H9 (cell line): ENCODE data around the gene NOP16. TPM values are rescaled to one million over a fixed set of nuclear protein-coding genes. Genes with fewer than 3 reads are reported as not detected.

Experiments
- DNase-seq: peaks from one replicate; pipeline ENCODE4 v3.0.0-alpha.2; 2017
- H2AFZ ChIP-seq: one replicate; pipeline ENCODE4 v1.6.1; 2013; ENCODE audit warnings: mild to moderate bottlenecking, low read length, control low read depth, moderate library complexity
- H2AK5ac ChIP-seq: 2 replicates; pipeline ENCODE4 v1.6.1; 2013; ENCODE audit warnings: low read length, control low read depth, mixed read lengths; ENCODE audit not compliant: insufficient read length
- H2BK120ac ChIP-seq: one replicate; pipeline ENCODE4 v1.6.1; 2013; ENCODE audit warnings: low read depth, mild to moderate bottlenecking, low read length, control low read depth, inconsistent platforms; ENCODE audit not compliant: poor library complexity, severe bottlenecking
- H2BK12ac ChIP-seq: 2 replicates; pipeline ENCODE4 v1.6.1; 2013; ENCODE audit warnings: low read length, control low read depth, mixed read lengths, low read depth; ENCODE audit not compliant: insufficient read length
- H2BK15ac ChIP-seq: 2 replicates; pipeline ENCODE4 v1.6.1; 2013; ENCODE audit warnings: low read depth, low read length, control low read depth
- H2BK20ac ChIP-seq: one replicate; pipeline ENCODE4 v1.6.1; 2013; ENCODE audit warnings: low read depth, mild to moderate bottlenecking, low read length, control low read depth, inconsistent platforms; ENCODE audit not compliant: poor library complexity, severe bottlenecking
- H2BK5ac ChIP-seq: 2 replicates; pipeline ENCODE4 v1.6.1; 2013; ENCODE audit warnings: low read length, control low read depth, mixed read lengths; ENCODE audit not compliant: insufficient read length
- H3K14ac ChIP-seq: 2 replicates; pipeline ENCODE4 v1.6.1; 2013; ENCODE audit warnings: low read length, control low read depth; ENCODE audit not compliant: insufficient read depth
- H3K18ac ChIP-seq: 2 replicates; pipeline ENCODE4 v1.6.1; 2013; ENCODE audit warnings: low read depth, mild to moderate bottlenecking, mixed read lengths, low read length, control low read depth; ENCODE audit not compliant: insufficient read length
- H3K23ac ChIP-seq: 2 replicates; pipeline ENCODE4 v1.6.1; 2013; ENCODE audit warnings: low read length, control low read depth, mixed read lengths, low read depth; ENCODE audit not compliant: insufficient read length
- H3K23me2 ChIP-seq: 2 replicates; pipeline ENCODE4 v1.6.1; 2013; ENCODE audit warnings: low read depth, mild to moderate bottlenecking, mixed read lengths, low read length, control low read depth; ENCODE audit not compliant: insufficient read length, poor library complexity, severe bottlenecking
- H3K27ac ChIP-seq: 2 replicates; pipeline ENCODE4 v1.5.1; 2013; ENCODE audit warnings: low read length, control low read depth, mixed read lengths, low read depth; ENCODE audit not compliant: insufficient read length
- H3K27me3 ChIP-seq: 2 replicates; pipeline ENCODE4 v1.6.1; 2013; ENCODE audit warnings: low read length, control low read depth, inconsistent platforms; ENCODE audit not compliant: insufficient read depth
- H3K4ac ChIP-seq: 2 replicates; pipeline ENCODE4 v1.6.1; 2013; ENCODE audit warnings: low read depth, mild to moderate bottlenecking, control low read depth, inconsistent platforms, low read length, moderate library complexity
- H3K4me1 ChIP-seq: 2 replicates; pipeline ENCODE4 v1.6.1; 2013; ENCODE audit warnings: low read length, control low read depth, inconsistent platforms; ENCODE audit not compliant: insufficient read depth
- H3K4me2 ChIP-seq: 2 replicates; pipeline ENCODE4 v1.6.1; 2013; ENCODE audit warnings: low read length, control low read depth, mixed read lengths; ENCODE audit not compliant: insufficient read length, insufficient read depth
- H3K56ac ChIP-seq: 2 replicates; pipeline ENCODE4 v1.6.1; 2013; ENCODE audit warnings: low read depth, mild to moderate bottlenecking, mixed read lengths, low read length, control low read depth; ENCODE audit not compliant: insufficient read length
- H3K79me1 ChIP-seq: 2 replicates; pipeline ENCODE4 v1.6.1; 2013; ENCODE audit warnings: low read depth, mild to moderate bottlenecking, moderate library complexity, low read length, control low read depth, inconsistent platforms; ENCODE audit not compliant: insufficient read depth, poor library complexity, severe bottlenecking
- H3K79me2 ChIP-seq: 2 replicates; pipeline ENCODE4 v1.6.1; 2013; ENCODE audit warnings: low read length, control low read depth, inconsistent platforms; ENCODE audit not compliant: insufficient read depth
- H3K9ac ChIP-seq: 2 replicates; pipeline ENCODE4 v1.6.1; 2013; ENCODE audit warnings: low read length, control low read depth, mixed read lengths; ENCODE audit not compliant: insufficient read length; ENCODE audit errors: extremely low read depth
- H3K9me3 ChIP-seq: one replicate; pipeline ENCODE4 v1.6.1; 2013; ENCODE audit warnings: low read depth, low read length, inconsistent platforms; ENCODE audit not compliant: control insufficient read depth
- H3T11ph ChIP-seq: one replicate; pipeline ENCODE4 v1.6.1; 2013; ENCODE audit warnings: mild to moderate bottlenecking, low read length, control low read depth, inconsistent platforms
- H4K20me1 ChIP-seq: one replicate; pipeline ENCODE4 v1.6.1; 2013; ENCODE audit not compliant: control insufficient read depth, insufficient read length, insufficient read depth
- H4K5ac ChIP-seq: 2 replicates; pipeline ENCODE4 v1.6.1; 2013; ENCODE audit warnings: low read depth, mild to moderate bottlenecking, mixed read lengths, low read length, control low read depth; ENCODE audit not compliant: insufficient read length
- H4K8ac ChIP-seq: replicated peaks from 2 replicates; pipeline ENCODE4 v1.6.1; 2013; ENCODE audit warnings: low read length, control low read depth, mixed read lengths, low read depth; ENCODE audit not compliant: insufficient read length
- H4K91ac ChIP-seq: 2 replicates; pipeline ENCODE4 v1.6.1; 2013; ENCODE audit warnings: low read depth, mild to moderate bottlenecking, moderate library complexity, mixed read lengths, low read length, control low read depth; ENCODE audit not compliant: insufficient read length
- H3K27ac Mint-ChIP-seq, 3 experiments: 2 replicates in 2 of 3; 3 replicates in 1 of 3; pipeline ENCODE4 v1.8.0; 2020 to 2021; ENCODE audit warnings: mixed read lengths in 3 of 3, mild to moderate bottlenecking in 1 of 3, moderate library complexity in 1 of 3
- H3K27me3 Mint-ChIP-seq: 2 replicates; pipeline ENCODE4 v1.8.0; 2021; ENCODE audit warnings: low read depth, mild to moderate bottlenecking, moderate library complexity, mixed read lengths
- H3K36me3 Mint-ChIP-seq, 3 experiments: 2 replicates in 2 of 3; 3 replicates in 1 of 3; pipeline ENCODE4 v1.8.0; 2020 to 2021; ENCODE audit warnings: low read depth in 3 of 3, mixed read lengths in 3 of 3; ENCODE audit not compliant: insufficient read depth in 1 of 3
- H3K4me1 Mint-ChIP-seq, 2 experiments: 2 replicates each; pipeline ENCODE4 v1.8.0; 2020; ENCODE audit warnings: mixed read lengths in 2 of 2
- H3K4me3 Mint-ChIP-seq, 2 experiments: 2 replicates in 1 of 2; 3 replicates in 1 of 2; pipeline ENCODE4 v1.8.0; 2020 to 2021; ENCODE audit warnings: mild to moderate bottlenecking in 2 of 2, mixed read lengths in 2 of 2, moderate library complexity in 1 of 2
- H3K9me3 Mint-ChIP-seq, 2 experiments: 2 replicates in 1 of 2; 3 replicates in 1 of 2; pipeline ENCODE4 v1.8.0; 2020; ENCODE audit warnings: mild to moderate bottlenecking in 2 of 2, mixed read lengths in 2 of 2, moderate library complexity in 1 of 2
- WGBS: extraction: QIAGEN DNeasy Blood & Tissue Kit; methylation state at CpG from one replicate; pipeline ENCODE4 v1.1.7; 2013; ENCODE audit warnings: missing lambda C conversion rate, low lambda C conversion rate, mixed read lengths; ENCODE audit not compliant: insufficient read length; ENCODE audit errors: extremely low coverage; 5-methylcytosine and 5-hydroxymethylcytosine counted together
- total RNA-seq: library from RNA; stranded (reverse); gene quantifications from 2 replicates; pipeline ENCODE4 v1.2.1, GENCODE V29; 2021
- TF ChIP-seq, protein P1 (sequence below): fragments of 200-600 bp; sonication (generic); conservative IDR thresholded peaks from 3 replicates; pipeline ENCODE4 v1.8.0; 2021; ENCODE audit warnings: antibody characterized with exemption, mild to moderate bottlenecking

NOP16 gene
- total RNA-seq, 1 experiment from 2014 or later: 114 TPM

DNA sequence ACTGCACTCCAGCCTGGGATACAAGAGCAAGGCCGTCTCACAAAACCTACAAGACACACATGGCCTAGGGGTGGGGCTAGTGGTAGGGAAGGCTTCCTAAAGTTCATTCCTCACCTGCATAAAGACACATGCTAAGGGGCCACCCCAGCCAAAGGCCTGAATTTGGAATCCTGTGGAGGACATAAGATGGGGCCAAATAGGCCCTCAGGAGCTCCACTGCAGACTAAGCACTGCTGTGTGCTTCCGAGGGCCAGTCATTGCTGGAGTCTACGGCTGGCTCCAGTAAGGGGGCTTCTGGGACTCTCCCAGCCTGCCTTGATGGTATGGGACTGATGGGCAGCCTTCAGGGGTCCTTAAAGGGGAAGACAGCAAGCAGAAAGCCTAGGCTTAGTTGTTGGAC lies 5.7 kb downstream of the NOP16 start:
- no peak overlapping the region for H3K4ac ChIP-seq

More for the DNA sequence above, 5.7 kb downstream of the NOP16 start:
- no peaks in the 10 kb centered on the region for H3K27me3 ChIP-seq
- H2BK5ac ChIP-seq: no peak overlapping the region
- no peak overlapping the region for H2BK120ac ChIP-seq
- no peak overlapping the region for H3T11ph ChIP-seq
- no peak overlapping the region for H4K8ac ChIP-seq
- H4K5ac ChIP-seq: no peak overlapping the region
- no peaks in the 10 kb centered on the region for H3K4me1 ChIP-seq
- no peak overlapping the region for H3K4me2 ChIP-seq
- Mint-ChIP-seq H3K4me3 (no peak overlapping the region), H3K27ac (0 out of 7 replicates have a peak overlapping the region, but pooled peaks of 1 of the 3 experiments have one; percentile 15), H3K27me3 (no peaks in the 10 kb centered on the region), H3K4me1 (peaks cover 9 to 10% of the 10 kb centered on the region in 2 experiments), H3K36me3 (peaks cover 32 to 78% (median 43%) of the 10 kb centered on the region in 3 experiments), H3K9me3 (no peaks in the 10 kb centered on the region)
- TF ChIP-seq, protein P1, sequence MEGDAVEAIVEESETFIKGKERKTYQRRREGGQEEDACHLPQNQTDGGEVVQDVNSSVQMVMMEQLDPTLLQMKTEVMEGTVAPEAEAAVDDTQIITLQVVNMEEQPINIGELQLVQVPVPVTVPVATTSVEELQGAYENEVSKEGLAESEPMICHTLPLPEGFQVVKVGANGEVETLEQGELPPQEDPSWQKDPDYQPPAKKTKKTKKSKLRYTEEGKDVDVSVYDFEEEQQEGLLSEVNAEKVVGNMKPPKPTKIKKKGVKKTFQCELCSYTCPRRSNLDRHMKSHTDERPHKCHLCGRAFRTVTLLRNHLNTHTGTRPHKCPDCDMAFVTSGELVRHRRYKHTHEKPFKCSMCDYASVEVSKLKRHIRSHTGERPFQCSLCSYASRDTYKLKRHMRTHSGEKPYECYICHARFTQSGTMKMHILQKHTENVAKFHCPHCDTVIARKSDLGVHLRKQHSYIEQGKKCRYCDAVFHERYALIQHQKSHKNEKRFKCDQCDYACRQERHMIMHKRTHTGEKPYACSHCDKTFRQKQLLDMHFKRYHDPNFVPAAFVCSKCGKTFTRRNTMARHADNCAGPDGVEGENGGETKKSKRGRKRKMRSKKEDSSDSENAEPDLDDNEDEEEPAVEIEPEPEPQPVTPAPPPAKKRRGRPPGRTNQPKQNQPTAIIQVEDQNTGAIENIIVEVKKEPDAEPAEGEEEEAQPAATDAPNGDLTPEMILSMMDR: no peak
- H3K9me3 ChIP-seq: no peaks in the 10 kb centered on the region
- no peaks in the 10 kb centered on the region for H4K20me1 ChIP-seq
- DNase-seq: no peak
- WGBS: no CpG with 5 or more reads among the region's 3 CpGs
- H3K79me1 ChIP-seq: no peaks in the 10 kb centered on the region
- H2AFZ ChIP-seq: no peak overlapping the region
- H3K56ac ChIP-seq: no peak overlapping the region
- H3K23me2 ChIP-seq: no peaks in the 10 kb centered on the region
- no peak overlapping the region for H2BK12ac ChIP-seq
- no peak overlapping the region for H3K18ac ChIP-seq
- H3K9ac ChIP-seq: no peak overlapping the region
- no peak overlapping the region for H4K91ac ChIP-seq
- no peak overlapping the region for H2BK15ac ChIP-seq
- H2BK20ac ChIP-seq: no peak overlapping the region
- peaks cover 8% of the 10 kb centered on the region; the same call in 1 of the 2 replicates for H3K79me2 ChIP-seq
- H2AK5ac ChIP-seq: no peak overlapping the region
- H3K14ac ChIP-seq: no peak overlapping the region
- no peak overlapping the region for H3K23ac ChIP-seq
- no peak overlapping the region for H3K27ac ChIP-seq
